Skin of body (tissue), 2 donors: ENCODE measurements around the gene EFNA1. TPM values are rescaled to one million over a fixed set of nuclear protein-coding genes. Genes with fewer than 3 reads are reported as not detected.

Experiments used
- DNase-seq: peaks from one replicate; lab custom pipeline; 2025; lab: John Stamatoyannopoulos, UW
- total RNA-seq: library from RNA; depleted of rRNA; stranded (reverse); fragments of >200 nt; gene quantifications from one replicate; pipeline ENCODE4 v1.2.3, GENCODE V29; 2014

EFNA1 gene, protein sequence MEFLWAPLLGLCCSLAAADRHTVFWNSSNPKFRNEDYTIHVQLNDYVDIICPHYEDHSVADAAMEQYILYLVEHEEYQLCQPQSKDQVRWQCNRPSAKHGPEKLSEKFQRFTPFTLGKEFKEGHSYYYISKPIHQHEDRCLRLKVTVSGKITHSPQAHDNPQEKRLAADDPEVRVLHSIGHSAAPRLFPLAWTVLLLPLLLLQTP
- total RNA-seq = 45.1 TPM

DNA sequence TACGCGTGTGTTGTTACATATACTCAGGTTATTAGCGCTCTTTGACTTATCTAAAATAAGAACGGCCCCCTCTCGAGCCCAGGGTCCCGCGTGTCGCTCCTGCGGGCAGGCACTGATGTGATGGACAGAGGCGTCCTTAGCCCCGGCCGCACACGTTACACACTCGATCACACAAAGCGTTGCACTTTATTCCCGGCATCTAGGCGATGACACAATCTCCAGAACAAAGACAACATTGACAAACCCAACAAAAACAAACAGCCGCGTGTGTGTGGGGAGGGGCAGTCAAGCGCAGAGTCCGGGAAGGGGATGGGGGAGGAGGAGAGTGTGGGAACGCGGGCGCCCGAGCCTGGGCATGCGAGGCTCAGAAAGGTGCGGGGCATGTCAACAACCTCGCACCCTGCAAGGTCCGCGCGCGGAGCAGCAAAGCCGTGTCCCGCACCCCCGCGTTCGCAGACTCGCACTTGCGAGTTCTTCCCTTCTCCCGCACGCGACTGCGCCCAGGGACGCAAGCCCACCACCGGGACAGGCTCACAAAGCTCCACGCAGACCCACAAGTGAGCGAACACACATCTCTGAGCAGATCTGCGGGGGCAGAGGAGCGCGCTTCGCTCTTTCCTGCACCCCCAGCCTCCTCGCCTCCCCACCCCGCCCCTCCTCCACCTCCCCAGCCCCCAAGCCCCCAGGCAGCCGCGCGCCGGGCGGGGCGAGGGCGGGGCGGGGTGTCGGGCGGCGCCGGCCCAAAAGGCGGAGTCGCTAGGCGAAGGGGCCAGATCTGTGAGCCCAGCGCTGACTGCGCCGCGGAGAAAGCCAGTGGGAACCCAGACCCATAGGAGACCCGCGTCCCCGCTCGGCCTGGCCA, at the start of gene EFNA1:
EFNA1 (plus strand) TSS at position 772 of the 862 bp plus-strand sequence. CDS start 102 bp downstream, outside the sequence.
- peak; percentile 61 for DNase-seq

DNA sequence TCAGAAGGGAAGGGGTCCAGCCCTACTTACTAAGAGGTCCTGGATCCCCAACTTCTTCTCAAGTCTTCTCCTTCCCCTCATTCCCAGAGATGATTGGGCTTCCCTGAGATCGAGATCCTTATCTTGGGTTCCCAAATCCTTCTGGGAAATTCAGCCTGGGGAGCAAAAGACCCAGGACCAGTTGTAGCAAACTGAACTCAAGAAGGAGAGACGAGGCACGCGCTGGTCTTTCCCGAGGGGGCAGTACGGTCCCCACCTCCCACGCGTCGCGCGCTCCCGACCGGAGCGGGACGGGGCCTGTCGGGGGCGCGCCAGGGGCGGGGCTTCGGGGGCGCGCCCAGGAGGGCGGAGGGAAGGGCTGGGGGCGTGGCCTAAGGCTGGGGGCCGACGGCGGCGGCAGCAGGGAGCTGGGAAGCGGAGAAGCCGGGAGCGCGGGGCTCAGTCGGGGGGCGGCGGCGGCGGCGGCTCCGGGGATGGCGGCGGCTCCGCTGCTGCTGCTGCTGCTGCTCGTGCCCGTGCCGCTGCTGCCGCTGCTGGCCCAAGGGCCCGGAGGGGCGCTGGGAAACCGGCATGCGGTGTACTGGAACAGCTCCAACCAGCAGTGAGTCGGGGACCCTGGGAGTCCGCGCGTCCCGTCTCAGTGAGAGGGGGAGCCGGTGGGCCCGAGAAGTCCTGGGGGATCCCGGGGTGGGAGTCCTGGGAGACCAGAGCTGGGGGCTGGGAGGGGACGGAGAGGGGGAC, 49.0 kb upstream of the EFNA1 start, which contains the start of gene EFNA3:
EFNA3 (plus strand) TSS at position 369 of the 741 bp plus-strand sequence; CDS start at position 474, 105 bp downstream.
- peak; percentile 31 for DNase-seq

DNA sequence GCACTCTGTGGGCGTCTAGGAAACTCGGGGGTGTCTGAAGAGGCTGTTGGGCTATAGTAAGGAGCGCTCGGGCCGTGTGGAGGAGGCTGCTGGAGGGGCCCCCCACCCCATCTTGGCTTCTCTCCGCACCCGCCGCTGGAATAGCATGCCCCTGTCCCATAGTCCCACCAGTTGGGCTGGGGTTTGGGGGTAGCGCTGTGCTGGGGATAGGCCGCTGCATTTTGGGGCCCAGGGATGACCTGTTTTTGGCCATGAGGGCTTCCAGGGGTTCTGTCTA, 48.5 kb upstream of the EFNA1 start:
- no peak for DNase-seq

DNA sequence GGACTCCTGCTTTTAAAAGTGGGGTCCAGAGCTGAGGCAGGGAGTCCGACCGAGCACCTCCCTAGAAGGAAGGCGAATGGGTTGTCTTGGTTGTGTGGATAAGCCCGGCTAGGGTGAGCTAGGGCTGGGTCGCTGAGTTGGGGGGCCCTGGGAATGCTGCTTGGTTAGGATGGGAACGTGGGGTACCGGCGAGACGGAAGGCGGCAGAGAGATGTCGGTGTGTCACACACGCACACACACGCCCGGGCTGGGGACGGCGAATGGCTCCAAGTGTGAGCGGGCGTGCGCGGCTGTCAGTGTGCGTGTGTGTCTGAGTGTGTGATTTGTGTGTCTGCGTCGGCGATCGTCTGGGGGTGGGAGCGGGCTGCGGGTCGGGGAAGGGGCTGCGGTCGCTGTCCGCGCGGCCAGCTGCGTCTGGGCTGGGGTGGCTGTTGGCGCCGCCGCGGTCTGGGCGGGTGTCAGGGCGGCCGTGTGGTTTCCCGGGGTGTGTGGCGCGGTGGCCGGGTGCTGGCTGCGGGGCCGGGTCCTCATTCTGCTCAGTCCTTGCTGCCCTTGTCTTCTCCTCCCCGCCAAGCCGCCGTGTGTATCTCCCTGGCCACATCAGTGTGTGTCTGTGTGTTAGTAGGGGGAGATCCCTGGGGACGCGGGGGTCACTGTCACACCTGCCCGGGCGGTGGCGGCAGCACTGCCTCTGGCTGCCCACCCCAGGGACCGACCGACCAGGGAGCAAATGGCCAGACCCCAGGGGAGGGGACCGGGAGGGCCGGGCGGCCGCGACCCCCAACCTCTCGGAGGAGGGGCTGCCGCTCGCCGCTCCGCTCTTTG, 48.0 kb upstream of the EFNA1 start:
- no peak for DNase-seq

DNA sequence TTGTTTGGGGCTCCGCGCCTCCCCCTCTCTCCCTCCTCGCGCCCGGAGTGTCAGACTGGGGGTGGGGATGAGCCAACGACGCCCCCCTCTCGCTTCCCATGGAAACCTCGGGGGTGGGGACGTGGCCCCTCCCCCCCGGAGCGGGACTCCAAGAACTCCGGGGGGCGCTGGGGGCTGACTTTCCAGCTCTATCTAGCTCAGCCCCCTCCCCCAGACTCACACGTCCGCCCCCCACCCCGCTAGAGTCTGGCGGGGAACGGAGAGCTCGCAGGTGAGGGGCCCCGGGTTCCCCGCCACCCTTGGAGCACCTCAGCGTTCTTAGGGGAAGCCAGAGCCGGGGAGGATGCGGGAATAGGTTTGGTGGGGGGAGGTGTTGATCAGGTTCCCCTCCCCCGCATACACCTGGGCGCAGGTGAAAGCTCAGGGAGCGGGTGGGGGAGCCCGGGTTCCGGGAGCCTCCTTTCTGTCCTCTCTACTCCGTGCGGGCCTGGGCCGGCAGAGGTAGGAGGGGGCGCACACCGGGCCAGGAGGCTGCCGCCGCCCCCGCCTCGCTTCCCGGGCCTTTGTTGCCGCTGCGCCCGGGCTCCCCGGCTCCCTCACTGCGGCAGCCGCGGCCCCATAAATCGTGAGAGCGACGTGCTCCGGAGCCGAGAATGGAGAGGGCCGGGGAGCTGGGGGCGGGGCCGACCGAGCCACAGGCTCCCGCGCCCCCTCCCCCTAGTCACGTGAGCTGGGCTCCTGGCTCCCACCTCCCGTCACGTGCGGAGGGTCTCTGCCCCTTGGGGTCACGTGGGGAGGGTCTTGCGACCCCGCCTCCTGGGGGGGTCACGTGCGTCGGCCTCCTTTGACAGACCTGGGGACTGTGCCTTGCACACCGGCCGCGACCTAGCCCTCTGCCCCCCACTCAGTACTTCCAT, 47.1 kb upstream of the EFNA1 start:
- peak; percentile 38 for DNase-seq

DNA sequence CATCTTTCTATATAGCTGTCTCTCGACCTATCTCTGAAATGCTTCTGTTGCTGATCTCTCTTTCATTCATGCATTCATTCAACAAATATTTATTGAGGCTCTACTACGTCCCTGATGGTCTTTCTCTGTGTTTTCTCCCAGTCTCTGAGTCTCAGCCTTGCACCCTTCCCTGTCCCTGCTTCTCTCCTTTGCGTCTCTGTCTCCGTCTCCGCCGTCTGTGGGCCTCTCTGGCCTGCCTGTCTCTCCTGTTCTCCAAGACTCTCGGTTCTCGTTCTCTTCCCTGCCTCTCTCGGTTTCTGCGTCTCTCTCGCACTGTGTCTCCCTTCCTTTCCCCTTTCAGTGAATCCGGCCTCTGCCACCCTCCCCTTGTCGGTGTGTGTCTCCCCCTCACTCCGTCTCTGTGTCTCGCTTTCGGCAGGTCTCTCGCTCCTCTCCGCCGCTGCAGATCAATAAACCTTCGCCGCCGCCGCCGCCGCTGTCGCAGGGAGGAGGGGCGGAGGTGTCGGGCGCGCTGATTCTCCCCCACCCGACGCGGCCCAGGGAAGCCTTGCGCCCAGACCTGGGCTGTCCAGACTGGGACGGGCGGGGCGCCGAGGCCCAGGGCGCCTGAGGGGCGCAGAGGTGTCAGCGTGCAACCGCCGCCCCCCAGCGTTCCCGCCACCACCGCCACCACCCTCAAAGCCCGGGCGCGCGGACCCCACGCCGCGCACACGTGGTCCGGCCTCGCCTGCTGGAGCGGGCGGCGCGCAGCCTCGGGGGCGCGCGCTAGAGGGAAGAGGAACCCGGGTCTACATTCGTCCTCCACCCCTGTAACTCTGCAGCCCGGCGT, 46.0 kb upstream of the EFNA1 start:
- no peak for DNase-seq

DNA sequence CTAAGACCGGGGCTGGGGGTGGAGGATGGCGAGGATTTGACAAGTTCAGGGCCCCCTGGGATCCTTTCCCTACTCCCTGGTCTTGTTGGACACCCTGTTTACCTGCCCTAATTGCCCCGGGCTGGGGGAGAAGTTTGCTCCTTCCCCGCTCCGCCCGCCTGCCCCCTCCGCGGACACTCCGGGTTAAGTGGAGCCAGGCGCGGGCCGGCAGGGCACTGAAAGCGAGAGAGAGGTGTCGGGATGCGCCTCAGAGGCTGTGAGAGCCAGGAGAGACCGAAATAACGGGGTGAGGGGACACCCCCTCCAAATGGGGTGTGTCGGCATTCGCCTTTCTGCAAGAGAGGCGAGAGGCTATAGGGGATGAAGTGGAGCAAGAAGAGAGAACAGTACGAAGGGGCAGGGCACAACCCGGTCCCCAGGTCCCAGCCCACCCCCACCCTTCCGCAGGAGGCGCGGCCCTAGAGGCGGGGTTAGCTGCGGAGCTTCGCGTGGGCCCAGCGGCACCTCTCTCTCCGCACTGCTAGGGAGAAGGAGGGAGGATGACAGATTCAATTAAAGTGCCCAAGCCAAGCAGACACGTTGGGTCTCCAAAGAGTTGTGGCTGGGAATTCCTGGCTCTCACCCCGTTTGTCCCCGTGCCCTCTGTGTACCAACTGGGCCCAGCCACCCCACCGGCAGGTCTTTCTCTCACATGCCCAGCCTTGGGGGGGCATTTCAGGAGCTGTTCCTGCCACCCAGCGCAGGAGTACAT, 45.2 kb upstream of the EFNA1 start:
- no peak for DNase-seq

DNA sequence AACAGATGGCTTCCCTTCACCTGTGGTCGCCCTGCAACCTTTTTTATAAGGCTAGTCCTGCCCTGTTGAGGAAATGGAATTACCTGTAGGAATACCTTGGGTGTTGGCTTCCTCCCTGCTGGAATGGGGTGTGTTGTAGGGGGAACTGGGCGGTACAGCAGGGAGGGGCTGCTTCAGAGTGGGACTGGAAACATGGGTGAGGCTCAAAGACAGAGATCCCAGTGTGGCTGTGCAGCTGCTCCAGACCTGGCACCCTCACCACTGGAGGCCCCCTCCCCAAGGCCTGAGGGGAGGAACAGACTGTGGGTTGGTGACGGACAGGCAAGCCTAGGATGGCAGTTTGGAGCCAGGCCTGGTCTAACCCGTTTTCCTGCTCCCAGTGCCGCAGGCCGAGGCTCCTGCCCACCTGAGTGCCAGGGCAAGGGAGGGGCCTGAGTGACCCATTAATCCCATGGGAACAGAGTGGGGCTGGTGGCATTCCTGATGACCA, 44.6 kb upstream of the EFNA1 start:
- DNase-seq = no peak

DNA sequence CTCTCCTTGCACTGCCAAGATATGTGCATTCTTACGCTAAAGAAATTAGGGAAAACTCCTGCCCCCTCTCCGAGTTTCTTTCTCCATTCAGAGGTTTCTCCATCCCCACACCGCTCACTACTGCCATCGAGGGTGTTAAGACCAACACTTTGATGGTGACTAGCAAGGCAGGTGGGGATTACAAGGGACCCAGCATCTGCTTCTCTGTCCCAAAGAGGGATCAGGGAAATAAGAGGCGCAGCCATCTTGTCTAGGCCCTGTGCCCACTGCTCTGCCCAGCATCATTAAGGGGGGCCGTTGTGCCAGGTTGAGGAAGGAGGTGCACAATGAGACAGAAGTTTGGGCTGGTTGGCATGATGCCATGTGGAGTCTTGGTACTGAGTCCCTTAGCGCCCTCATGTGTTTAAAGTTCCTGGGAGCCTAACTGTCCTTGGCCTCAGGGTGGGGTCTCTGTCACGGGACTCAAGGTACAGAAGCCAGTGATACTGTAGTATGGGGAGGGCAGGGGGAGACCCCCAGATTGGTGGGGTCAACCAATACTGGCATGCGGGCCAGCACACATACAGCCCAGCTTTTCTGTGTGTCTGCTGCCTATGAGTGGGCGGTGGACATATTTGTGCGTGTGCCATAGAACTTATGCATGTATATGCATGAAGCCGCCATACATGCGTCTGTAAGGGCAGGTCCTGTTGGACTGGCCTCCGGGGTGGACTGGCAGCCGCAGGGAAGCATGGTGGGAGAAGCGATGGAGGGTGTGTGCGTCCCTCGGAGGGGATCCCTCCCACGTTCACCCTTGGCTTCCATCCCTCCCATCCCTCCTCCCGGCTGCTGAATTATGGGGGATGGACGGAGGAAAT, 43.6 kb upstream of the EFNA1 start:
- DNase-seq = no peak

DNA sequence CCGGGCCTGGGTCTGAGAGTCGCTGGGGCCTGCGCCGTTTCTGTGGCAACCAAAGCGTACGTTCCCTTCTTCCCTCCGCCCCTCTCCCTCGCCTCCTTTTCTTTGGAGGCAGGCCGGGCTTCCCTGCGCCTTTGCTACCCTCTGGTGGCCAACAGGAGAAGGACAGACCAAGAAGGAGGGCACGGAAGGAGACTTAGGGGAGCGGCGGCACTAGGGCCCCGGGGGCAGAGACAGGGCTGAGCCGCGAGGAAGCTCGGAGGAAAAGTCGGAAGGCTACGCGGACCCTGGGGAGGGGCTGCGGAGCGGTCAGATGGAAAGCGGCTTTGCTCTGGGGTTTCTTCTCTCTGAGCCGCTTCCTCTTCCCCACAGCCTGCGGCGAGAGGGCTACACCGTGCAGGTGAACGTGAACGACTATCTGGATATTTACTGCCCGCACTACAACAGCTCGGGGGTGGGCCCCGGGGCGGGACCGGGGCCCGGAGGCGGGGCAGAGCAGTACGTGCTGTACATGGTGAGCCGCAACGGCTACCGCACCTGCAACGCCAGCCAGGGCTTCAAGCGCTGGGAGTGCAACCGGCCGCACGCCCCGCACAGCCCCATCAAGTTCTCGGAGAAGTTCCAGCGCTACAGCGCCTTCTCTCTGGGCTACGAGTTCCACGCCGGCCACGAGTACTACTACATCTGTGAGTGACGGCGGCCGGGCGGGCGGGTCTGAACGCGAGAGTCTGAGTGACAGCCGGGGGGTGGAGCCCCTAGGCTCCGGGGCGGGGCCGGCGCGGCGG, 42.8 kb upstream of the EFNA1 start:
- DNase-seq = peak; percentile 94

DNA sequence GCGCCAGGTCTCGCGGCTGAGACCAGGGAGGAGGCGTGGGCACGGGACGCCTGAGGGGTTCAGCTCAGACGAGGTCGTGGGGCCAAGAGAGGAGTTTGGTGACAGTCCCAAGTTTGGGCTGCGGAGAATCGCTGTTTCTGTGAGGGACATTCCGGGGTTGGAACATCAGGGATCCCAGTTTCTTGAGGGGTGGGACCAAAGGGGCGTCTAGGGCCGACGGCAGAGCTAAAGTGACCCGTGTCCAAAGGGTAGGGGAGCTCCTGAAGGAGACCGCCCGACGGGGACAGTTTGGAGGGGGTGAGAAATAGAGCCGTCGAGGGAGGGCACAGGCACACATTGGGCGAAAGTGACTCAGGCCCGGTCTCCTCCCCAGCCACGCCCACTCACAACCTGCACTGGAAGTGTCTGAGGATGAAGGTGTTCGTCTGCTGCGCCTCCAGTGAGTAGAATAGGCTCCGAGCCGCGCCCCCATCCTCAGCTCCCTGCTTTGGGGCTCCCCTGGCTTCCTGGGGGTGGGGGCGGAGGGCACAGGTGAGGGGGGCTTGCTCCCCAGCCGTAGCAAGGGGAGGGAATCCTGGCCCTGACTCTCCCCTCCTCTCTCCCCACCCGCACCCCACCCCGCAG, 42.1 kb upstream of the EFNA1 start:
- DNase-seq = no peak

DNA sequence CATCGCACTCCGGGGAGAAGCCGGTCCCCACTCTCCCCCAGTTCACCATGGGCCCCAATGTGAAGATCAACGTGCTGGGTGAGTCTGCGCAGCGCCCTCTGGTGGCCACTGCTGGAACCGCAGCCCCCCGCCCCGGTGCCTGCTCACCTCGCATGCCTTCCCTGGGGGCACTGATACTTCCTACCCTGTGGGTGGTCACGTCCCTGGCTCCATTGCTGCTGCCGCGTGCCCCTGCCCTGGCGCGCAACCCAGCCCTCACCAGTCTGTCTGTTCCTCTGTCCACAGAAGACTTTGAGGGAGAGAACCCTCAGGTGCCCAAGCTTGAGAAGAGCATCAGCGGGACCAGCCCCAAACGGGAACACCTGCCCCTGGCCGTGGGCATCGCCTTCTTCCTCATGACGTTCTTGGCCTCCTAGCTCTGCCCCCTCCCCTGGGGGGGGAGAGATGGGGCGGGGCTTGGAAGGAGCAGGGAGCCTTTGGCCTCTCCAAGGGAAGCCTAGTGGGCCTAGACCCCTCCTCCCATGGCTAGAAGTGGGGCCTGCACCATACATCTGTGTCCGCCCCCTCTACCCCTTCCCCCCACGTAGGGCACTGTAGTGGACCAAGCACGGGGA, 41.4 kb upstream of the EFNA1 start:
- no peak for DNase-seq

DNA sequence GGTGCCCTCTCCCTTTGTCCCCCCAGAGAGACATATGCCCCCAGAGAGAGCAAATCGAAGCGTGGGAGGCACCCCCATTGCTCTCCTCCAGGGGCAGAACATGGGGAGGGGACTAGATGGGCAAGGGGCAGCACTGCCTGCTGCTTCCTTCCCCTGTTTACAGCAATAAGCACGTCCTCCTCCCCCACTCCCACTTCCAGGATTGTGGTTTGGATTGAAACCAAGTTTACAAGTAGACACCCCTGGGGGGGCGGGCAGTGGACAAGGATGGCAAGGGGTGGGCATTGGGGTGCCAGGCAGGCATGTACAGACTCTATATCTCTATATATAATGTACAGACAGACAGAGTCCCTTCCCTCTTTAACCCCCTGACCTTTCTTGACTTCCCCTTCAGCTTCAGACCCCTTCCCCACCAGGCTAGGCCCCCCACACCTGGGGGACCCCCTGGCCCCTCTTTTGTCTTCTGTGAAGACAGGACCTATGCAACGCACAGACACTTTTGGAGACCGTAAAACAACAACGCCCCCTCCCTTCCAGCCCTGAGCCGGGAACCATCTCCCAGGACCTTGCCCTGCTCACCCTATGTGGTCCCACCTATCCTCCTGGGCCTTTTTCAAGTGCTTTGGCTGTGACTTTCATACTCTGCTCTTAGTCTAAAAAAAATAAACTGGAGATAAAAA, 40.7 kb upstream of the EFNA1 start:
- DNase-seq = no peak

DNA sequence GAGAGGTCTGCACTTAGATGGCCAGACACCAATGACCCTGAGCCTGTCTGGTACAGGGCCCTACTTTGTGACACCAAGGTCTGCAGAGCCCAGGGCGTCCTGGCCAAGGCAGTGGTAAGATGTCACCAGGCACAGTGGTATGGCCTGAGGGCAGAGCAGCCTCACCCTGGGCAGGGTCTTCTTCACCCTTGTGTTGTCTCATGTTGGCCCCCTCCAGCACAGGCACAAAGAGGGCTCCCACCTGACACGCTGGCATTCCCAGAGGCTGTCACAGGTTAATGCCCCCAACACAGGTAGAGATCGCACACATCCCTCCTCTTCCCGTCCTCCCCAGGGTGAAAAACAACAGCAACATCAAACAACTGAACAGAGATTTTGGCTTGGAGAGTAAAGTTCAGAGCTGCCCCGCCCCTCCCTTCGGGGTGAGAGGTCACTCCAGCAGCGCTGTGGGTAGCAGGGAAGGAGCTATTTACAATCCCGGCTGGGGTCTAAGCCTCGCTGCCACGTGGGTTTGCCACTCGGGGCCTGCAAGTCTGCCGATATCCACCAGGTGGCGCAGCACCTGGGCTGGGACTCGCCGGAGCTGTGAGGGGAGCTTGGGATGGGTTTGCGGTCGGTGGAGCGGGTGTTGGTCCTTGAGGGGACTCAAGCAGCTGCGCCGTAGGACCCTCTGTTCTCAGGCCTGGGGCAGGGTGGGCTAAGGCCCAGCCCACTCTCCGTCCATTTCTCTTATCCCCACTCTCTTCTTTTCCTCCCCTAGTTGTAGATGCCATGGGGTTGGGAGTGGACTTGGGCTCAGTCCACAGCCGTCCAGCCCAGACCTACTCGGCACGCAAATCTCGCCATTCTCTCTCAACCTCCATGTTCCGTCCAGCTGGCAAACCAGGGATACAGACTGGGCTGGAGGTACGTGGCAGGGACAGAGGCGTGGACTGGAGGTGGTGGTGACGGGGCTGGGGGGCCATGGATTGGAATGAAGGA, 36.3 kb upstream of the EFNA1 start:
- peak; percentile 43 for DNase-seq
